AG10803 (cell line): ENCODE results near the gene DENND1C.

Experiments used
- DNase-seq: peaks from one replicate; pipeline ENCODE4 v3.0.0; 2010; ENCODE audit warnings: low read depth
- H3K4me3 ChIP-seq: 2 replicates; pipeline ENCODE4 v1.5.1; 2011; ENCODE audit warnings: mild to moderate bottlenecking, low read length, control low read depth
- TF ChIP-seq, protein P1 (sequence below): conservative IDR thresholded peaks from 2 replicates; pipeline ENCODE4 v1.5.1; 2011; ENCODE audit warnings: mild to moderate bottlenecking, low read length, control low read depth, inconsistent platforms

Gene DENND1C

DNA sequence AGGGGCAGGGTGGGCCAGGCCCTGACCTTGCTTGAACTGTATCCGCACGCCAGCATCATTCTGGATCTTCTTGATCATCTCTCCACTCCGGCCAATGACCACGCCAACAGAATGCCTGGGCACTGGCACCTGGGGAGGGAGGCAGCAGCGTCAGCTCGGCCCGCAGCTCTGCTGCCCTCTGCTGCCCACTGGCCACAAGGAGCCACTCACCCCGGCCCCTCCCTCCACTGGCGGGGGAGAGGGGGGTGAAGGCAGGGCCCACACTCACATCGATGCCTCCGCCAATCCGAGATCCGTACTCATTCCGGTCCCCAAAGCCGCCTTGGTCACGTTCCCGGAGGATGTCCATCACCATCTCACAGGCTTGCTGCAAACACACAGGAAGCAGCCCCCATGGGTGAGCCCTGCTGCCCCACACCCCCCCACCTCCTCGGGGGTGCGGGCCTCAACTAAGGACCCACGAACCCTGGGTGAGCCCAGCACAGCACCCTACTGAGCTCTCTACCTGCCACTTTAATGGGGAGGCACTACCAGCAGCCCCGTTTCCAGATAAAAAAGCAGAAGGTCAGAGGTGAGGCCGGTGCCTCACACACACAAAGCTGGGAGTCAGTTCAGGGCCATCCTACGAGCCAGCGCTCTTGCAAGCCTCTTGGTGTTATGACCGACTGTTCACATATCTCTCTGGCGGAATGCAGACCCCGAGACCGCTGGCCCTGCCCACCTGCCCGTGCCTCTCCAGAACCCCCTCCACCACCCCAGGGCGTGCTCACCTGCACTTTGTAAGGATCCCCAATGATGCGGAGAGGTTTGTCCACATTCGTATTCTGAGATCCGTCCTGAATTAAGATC lies 63.6 kb downstream of the DENND1C start:
- DNase-seq: peak; percentile 13
- no peak overlapping the region for H3K4me3 ChIP-seq
- TF ChIP-seq, protein P1, sequence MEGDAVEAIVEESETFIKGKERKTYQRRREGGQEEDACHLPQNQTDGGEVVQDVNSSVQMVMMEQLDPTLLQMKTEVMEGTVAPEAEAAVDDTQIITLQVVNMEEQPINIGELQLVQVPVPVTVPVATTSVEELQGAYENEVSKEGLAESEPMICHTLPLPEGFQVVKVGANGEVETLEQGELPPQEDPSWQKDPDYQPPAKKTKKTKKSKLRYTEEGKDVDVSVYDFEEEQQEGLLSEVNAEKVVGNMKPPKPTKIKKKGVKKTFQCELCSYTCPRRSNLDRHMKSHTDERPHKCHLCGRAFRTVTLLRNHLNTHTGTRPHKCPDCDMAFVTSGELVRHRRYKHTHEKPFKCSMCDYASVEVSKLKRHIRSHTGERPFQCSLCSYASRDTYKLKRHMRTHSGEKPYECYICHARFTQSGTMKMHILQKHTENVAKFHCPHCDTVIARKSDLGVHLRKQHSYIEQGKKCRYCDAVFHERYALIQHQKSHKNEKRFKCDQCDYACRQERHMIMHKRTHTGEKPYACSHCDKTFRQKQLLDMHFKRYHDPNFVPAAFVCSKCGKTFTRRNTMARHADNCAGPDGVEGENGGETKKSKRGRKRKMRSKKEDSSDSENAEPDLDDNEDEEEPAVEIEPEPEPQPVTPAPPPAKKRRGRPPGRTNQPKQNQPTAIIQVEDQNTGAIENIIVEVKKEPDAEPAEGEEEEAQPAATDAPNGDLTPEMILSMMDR: peak; percentile 38
